Calu3 (cell line): ENCODE measurements around the gene HCN2. TPM values are rescaled to one million over a fixed set of nuclear protein-coding genes. Genes with fewer than 3 reads are reported as not detected.

ENCODE experiments used
- BruUV-seq: library from RNA; stranded (reverse); fragments of 400-500 nt; replicated peaks from 2 replicates; lab custom pipeline; 2021; lab: Mats Ljungman, UMichigan
- CTCF ChIA-PET: fragments of 300-600 bp; sonication (Branson Sonifier 250); formaldehyde crosslinking; loops from one replicate; lab custom pipeline; 2022; ENCODE audit warnings: antibody characterized with exemption; lab: Charles Lee
- DNase-seq: peaks from one replicate; pipeline ENCODE4 v3.0.0; 2022
- H3K27ac Mint-ChIP-seq: one replicate; pipeline ENCODE4 v1.8.0; 2022; ENCODE audit warnings: mixed read lengths; ENCODE audit not compliant: unreplicated experiment
- H3K27me3 Mint-ChIP-seq: one replicate; pipeline ENCODE4 v1.8.0; 2022; ENCODE audit warnings: mixed read lengths; ENCODE audit not compliant: unreplicated experiment
- H3K36me3 Mint-ChIP-seq: one replicate; pipeline ENCODE4 v1.8.0; 2022; ENCODE audit warnings: mild to moderate bottlenecking, moderate library complexity, mixed read lengths; ENCODE audit not compliant: insufficient read depth, unreplicated experiment
- H3K4me1 Mint-ChIP-seq: one replicate; pipeline ENCODE4 v1.8.0; 2022; ENCODE audit warnings: mild to moderate bottlenecking, low read depth, mixed read lengths; ENCODE audit not compliant: unreplicated experiment
- H3K4me3 Mint-ChIP-seq: one replicate; pipeline ENCODE4 v1.8.0; 2022; ENCODE audit warnings: mild to moderate bottlenecking, low read depth, moderate library complexity, mixed read lengths; ENCODE audit not compliant: unreplicated experiment
- H3K9me3 Mint-ChIP-seq: one replicate; pipeline ENCODE4 v1.8.0; 2022; ENCODE audit warnings: low read depth, mixed read lengths; ENCODE audit not compliant: unreplicated experiment
- CTCF ChIP-seq: fragments of 200-600 bp; IDR thresholded peaks from one replicate; pipeline ENCODE4 v1.8.0; 2022; ENCODE audit warnings: antibody characterized with exemption; ENCODE audit not compliant: unreplicated experiment
- intact Hi-C: fragments of 100-400 bp; cut with micrococcal nuclease; formaldehyde crosslinking; loops from one replicate; pipeline ENCODE4 v1.10.0; 2022; ENCODE audit not compliant: unreplicated experiment
- total RNA-seq: library from RNA; stranded (reverse); gene quantifications from 2 replicates; pipeline ENCODE4 v1.2.3, GENCODE V29; 2022

Gene HCN2
- total RNA-seq, 1 experiment from 2014 or later, result 0.09 TPM

GRCh38 chr19:648305-648704 is 58.6 kb downstream of the HCN2 start:
- H3K27ac Mint-ChIP-seq, result no peak overlapping the region
- peaks cover 23% of the 10 kb centered on the region for H3K36me3 Mint-ChIP-seq
- H3K4me1 Mint-ChIP-seq, result no peaks in the 10 kb centered on the region
- intact Hi-C loops, result no loop called here
- no peak for TF ChIP-seq CTCF
- CTCF ChIA-PET, result interaction anchor here (0.6 to 1.0 kb wide), 2 partner anchors 15 to 1387 kb away, joined by 3 to 5 read pairs; partner anchors contain the start of gene RNF126
- DNase-seq, result no peak
- no peaks in the 10 kb centered on the region for H3K9me3 Mint-ChIP-seq
- no peaks in the 10 kb centered on the region for H3K27me3 Mint-ChIP-seq
- no TSS peak for BruUV-seq
- H3K4me3 Mint-ChIP-seq, result no peak overlapping the region

- Mint-ChIP-seq H3K27ac (no peak overlapping the region), H3K9me3 (no peaks in the 10 kb centered on the region), H3K4me3 (no peak overlapping the region), H3K4me1 (no peaks in the 10 kb centered on the region), H3K27me3 (no peaks in the 10 kb centered on the region), H3K36me3 (peaks cover 29% of the 10 kb centered on the region)
- TF ChIP-seq CTCF, result no peak
- no TSS peak for BruUV-seq
- no peak for DNase-seq
- CTCF ChIA-PET, result no interaction called here
- intact Hi-C loops, result no loop called here
Observed at GRCh38 chr19:648904-649801, 59.5 kb downstream of the HCN2 start.

GRCh38 chr19:650121-650520 is 60.4 kb downstream of the HCN2 start:
- Mint-ChIP-seq H3K4me1 (no peaks in the 10 kb centered on the region), H3K9me3 (no peaks in the 10 kb centered on the region), H3K36me3 (peaks cover 32% of the 10 kb centered on the region), H3K4me3 (no peak overlapping the region), H3K27me3 (no peaks in the 10 kb centered on the region), H3K27ac (no peak overlapping the region)
- TF ChIP-seq CTCF, result no peak
- BruUV-seq, result no TSS peak
- intact Hi-C loops, result no loop called here
- no peak for DNase-seq
- CTCF ChIA-PET, result no interaction called here

GRCh38 chr19:651114-651818 is 61.6 kb downstream of the HCN2 start:
- no TSS peak for BruUV-seq
- CTCF ChIA-PET, result no interaction called here

More at GRCh38 chr19:651114-651818, 61.6 kb downstream of the HCN2 start:
- Mint-ChIP-seq H3K27me3 (no peaks in the 10 kb centered on the region), H3K9me3 (no peaks in the 10 kb centered on the region), H3K4me3 (no peak overlapping the region), H3K27ac (no peak overlapping the region), H3K4me1 (no peaks in the 10 kb centered on the region), H3K36me3 (peaks cover 29% of the 10 kb centered on the region)
- DNase-seq, result no peak
- intact Hi-C loops, result no loop called here
- no peak for TF ChIP-seq CTCF
